ENCODE data around the gene RYK. TPM values are rescaled to one million over a fixed set of nuclear protein-coding genes. Genes with fewer than 3 reads are reported as not detected.

Gene RYK
- polyA plus RNA-seq, 1 donor (not counting 4 experiments of a cell fraction or from before 2014, with no cell fraction given) = 82.1 TPM

- Histone ChIP-seq H3K79me2 (ENCODE audit: control insufficient read depth, insufficient read depth, low read length) (peaks cover 53% of the 10 kb centered on the region), H3K4me3 (ENCODE audit: control insufficient read depth in 2 of 3, extremely low read depth in 1 of 3, insufficient read depth in 2 of 3, low read depth in 1 of 3, low read length in 3 of 3) (peak overlapping the region; percentile 72 to 95 (median 94)), H3K9me3 (ENCODE audit: control insufficient read depth, low read depth, low read length) (no peaks in the 10 kb centered on the region), H2AFZ (ENCODE audit: control insufficient read depth, low read length) (peak overlapping the region; percentile 32), H3K4me1 (ENCODE audit: control insufficient read depth, extremely low read depth, insufficient read depth, low read length) (peaks cover 31% of the 10 kb centered on the region), H3K36me3 (ENCODE audit: control insufficient read depth in 2 of 2, extremely low read depth in 1 of 2, insufficient read depth in 2 of 2, low read length in 2 of 2) (peaks cover 0 to 1% of the 10 kb centered on the region in 2 experiments), H4K20me1 (ENCODE audit: control insufficient read depth, extremely low read depth, insufficient read depth, low read length) (peaks cover 2% of the 10 kb centered on the region), H3K27me3 (ENCODE audit: control insufficient read depth, extremely low read depth, insufficient read depth, low read length) (no peaks in the 10 kb centered on the region), H3K9me1 (ENCODE audit: control insufficient read depth, extremely low read depth, insufficient read depth, low read length) (peaks cover 3% of the 10 kb centered on the region), H3K9ac (ENCODE audit: control insufficient read depth, extremely low read depth, insufficient read depth, low read length) (peak overlapping the region; percentile 83), H3K4me2 (ENCODE audit: control insufficient read depth, extremely low read depth, insufficient read depth, low read depth, low read length) (peak overlapping the region; percentile 94), H3K27ac (ENCODE audit: control insufficient read depth, insufficient read depth, low read length) (peak overlapping the region; percentile 73)
- dilution Hi-C loops (cut with MboI; ENCODE audit: extremely low pct_ligation_motif_present, low sequenced_read_pairs) = no loop called here
- FAIRE-seq (no peak), DNase-seq (ENCODE audit: low read depth, low spot score) (no peak)
- TF ChIP-seq, protein P1, sequence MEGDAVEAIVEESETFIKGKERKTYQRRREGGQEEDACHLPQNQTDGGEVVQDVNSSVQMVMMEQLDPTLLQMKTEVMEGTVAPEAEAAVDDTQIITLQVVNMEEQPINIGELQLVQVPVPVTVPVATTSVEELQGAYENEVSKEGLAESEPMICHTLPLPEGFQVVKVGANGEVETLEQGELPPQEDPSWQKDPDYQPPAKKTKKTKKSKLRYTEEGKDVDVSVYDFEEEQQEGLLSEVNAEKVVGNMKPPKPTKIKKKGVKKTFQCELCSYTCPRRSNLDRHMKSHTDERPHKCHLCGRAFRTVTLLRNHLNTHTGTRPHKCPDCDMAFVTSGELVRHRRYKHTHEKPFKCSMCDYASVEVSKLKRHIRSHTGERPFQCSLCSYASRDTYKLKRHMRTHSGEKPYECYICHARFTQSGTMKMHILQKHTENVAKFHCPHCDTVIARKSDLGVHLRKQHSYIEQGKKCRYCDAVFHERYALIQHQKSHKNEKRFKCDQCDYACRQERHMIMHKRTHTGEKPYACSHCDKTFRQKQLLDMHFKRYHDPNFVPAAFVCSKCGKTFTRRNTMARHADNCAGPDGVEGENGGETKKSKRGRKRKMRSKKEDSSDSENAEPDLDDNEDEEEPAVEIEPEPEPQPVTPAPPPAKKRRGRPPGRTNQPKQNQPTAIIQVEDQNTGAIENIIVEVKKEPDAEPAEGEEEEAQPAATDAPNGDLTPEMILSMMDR (optimal IDR thresholded peaks at IDR 0.05 in 1 of 3, IDR thresholded peaks at IDR 0.05 in 1 of 3, conservative IDR thresholded peaks at IDR 0.05 in 1 of 3; ENCODE audit: extremely low read depth in 1 of 3, insufficient read depth in 2 of 3, low read length in 3 of 3) = no peak
- TF ChIP-seq EZH2 (IDR thresholded peaks at IDR 0.05; ENCODE audit: low read length) = no peak
These were observed 533 bp downstream of the RYK start for GRCh38 chr3:134249935-134250716.

- dilution Hi-C loops (cut with MboI; ENCODE audit: extremely low pct_ligation_motif_present, low sequenced_read_pairs) = no loop called here
- FAIRE-seq (no peak), DNase-seq (ENCODE audit: low read depth, low spot score) (no peak)
- Histone ChIP-seq H4K20me1 (ENCODE audit: control insufficient read depth, extremely low read depth, insufficient read depth, low read length) (peaks cover 2% of the 10 kb centered on the region), H3K4me2 (ENCODE audit: control insufficient read depth, extremely low read depth, insufficient read depth, low read depth, low read length) (peak overlapping the region; percentile 94), H3K27me3 (ENCODE audit: control insufficient read depth, extremely low read depth, insufficient read depth, low read length) (no peaks in the 10 kb centered on the region), H3K4me3 (ENCODE audit: control insufficient read depth in 2 of 3, extremely low read depth in 1 of 3, insufficient read depth in 2 of 3, low read depth in 1 of 3, low read length in 3 of 3) (peak overlapping the region; percentile 72 to 95 (median 94)), H2AFZ (ENCODE audit: control insufficient read depth, low read length) (no peak overlapping the region), H3K27ac (ENCODE audit: control insufficient read depth, insufficient read depth, low read length) (peak overlapping the region; percentile 73), H3K79me2 (ENCODE audit: control insufficient read depth, insufficient read depth, low read length) (peaks cover 60% of the 10 kb centered on the region), H3K9ac (ENCODE audit: control insufficient read depth, extremely low read depth, insufficient read depth, low read length) (peak overlapping the region; percentile 83), H3K36me3 (ENCODE audit: control insufficient read depth in 2 of 2, extremely low read depth in 1 of 2, insufficient read depth in 2 of 2, low read length in 2 of 2) (peaks cover 0 to 1% of the 10 kb centered on the region in 2 experiments), H3K9me3 (ENCODE audit: control insufficient read depth, low read depth, low read length) (no peaks in the 10 kb centered on the region), H3K4me1 (ENCODE audit: control insufficient read depth, extremely low read depth, insufficient read depth, low read length) (peaks cover 37% of the 10 kb centered on the region), H3K9me1 (ENCODE audit: control insufficient read depth, extremely low read depth, insufficient read depth, low read length) (peaks cover 3% of the 10 kb centered on the region)
- no peak for TF ChIP-seq EZH2 (IDR thresholded peaks at IDR 0.05; ENCODE audit: low read length)
- TF ChIP-seq, protein P1 (optimal IDR thresholded peaks at IDR 0.05 in 1 of 3, IDR thresholded peaks at IDR 0.05 in 1 of 3, conservative IDR thresholded peaks at IDR 0.05 in 1 of 3; ENCODE audit: extremely low read depth in 1 of 3, insufficient read depth in 2 of 3, low read length in 3 of 3) = peak in 1 of 3 experiments; percentile 12
These were observed 1.3 kb downstream of the RYK start for GRCh38 chr3:134249296-134249841.
